C4-2B (cell line): ENCODE results near the gene METRN.
A peak's percentile ranks its signal among the peaks of the same experiment; 100 is the strongest.

Experiments
- H3K27ac ChIP-seq: fragments of 450-650 bp; 2 replicates; pipeline ENCODE4 v1.5.1; 2017
- CTCF ChIP-seq: fragments of 450-650 bp; conservative IDR thresholded peaks from 2 replicates; pipeline ENCODE4 v1.5.1; 2017; ENCODE audit warnings: mild to moderate bottlenecking
- ZFX ChIP-seq: fragments of 450-650 bp; IDR thresholded peaks from 2 replicates; pipeline ENCODE4 v1.6.1; 2017

METRN gene

DNA sequence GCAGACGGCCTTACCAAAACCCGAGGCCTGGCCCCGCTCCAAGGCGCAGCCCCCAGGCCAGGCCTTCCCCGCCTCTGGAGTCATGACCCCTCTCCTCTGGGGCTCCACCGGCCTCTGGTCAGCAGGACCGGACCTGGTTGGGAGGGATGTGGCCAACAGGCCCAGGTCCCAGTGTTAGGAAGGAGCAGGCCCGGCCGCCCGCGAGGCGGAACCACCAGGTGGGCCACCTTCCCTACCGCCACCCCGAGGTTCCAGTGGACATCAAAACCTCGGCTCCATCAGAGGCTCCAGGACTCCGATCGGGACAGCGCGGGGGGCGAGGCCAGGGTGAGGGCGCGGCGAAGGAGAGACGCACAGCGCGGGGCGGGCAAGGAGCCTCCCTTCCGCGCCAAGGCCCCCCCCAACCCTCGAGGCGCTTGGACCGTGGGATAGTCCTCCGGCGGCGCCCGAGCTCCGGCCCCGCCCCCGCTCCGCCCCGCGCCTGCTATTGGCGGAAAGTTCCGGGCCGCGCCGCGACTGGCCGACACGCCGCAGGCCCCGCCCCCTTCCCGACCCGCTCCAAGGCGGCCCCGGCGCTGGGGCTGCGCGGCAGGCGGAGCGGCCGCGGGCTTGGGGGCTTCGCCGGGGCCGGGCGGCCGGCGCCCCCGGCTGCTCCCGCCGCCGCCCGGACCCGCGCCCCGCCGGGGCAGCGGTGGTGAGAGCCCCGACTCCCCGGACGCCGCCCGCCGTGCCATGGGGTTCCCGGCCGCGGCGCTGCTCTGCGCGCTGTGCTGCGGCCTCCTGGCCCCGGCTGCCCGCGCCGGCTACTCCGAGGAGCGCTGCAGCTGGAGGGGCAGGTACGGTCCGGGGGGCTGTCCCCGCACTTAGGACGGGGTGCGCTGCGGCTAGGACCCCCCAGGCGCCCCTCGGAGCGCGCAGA is at the start of gene METRN:
TSS of gene METRN (plus strand) at position 561 of the 919 bp plus-strand sequence. CDS start at position 733, 172 bp downstream.
- peak within 1 kb of the TSS; percentile 82 for H3K27ac ChIP-seq
- no peak for TF ChIP-seq CTCF
- no peak for TF ChIP-seq ZFX

DNA sequence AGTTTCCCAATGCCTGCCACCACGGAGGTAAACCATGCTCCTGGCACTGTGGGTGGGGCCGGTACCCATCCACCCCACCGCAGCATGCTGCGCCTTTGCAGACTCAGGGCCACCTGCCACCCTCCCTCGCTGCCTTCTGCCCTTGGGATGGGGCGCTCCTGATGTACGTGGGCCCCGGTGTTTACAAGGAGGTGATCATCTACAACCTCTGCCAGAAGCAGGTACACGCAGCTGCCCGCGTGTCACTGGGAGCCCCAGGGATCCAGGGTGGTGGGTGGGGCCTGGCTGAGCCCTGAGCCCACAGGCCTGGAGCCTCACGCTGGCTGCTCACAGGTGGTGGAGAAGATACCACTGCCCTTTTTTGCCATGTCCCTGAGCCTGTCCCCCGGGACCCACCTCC is 48.3 kb upstream of the METRN start:
- TF ChIP-seq CTCF (no peak), ZFX (no peak)
- no peak overlapping the region; the same call in 1 of the 2 replicates for H3K27ac ChIP-seq

DNA sequence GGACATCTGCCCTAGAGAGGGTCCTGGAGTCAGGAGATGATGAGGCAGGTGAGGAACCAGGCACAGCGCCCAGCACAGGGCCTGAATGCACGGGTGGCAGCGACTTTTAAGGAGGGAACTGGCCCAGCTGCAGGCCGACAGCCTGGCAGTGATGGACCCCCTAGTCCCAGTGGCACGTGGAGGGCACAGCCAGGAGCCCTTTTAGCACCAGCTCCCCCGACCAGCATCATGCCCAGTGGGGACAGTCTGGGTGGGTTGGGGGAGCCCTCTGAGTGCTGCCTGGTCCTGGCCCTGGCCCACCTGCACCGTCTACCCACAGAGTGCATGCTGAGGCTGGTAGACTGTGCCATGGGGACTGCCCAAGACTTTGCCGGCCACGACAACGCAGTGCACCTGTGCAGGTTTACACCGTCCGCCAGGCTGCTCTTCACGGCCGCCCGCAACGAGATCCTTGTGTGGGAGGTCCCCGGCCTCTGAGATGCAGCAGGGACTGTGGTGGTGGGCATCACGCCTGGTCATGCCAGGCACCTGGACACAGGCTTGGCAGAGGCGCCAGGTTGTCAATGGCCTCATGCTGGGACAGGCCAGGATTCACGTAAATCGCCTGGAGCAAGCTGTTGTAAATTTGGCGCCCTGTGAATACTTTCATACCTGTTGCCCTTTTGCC is 47.7 kb upstream of the METRN start:
- H3K27ac ChIP-seq = peak overlapping the region; percentile 100
- TF ChIP-seq CTCF = 0 out of 2 replicates have a peak, but pooled peaks have one; percentile 64
- no peak for TF ChIP-seq ZFX

DNA sequence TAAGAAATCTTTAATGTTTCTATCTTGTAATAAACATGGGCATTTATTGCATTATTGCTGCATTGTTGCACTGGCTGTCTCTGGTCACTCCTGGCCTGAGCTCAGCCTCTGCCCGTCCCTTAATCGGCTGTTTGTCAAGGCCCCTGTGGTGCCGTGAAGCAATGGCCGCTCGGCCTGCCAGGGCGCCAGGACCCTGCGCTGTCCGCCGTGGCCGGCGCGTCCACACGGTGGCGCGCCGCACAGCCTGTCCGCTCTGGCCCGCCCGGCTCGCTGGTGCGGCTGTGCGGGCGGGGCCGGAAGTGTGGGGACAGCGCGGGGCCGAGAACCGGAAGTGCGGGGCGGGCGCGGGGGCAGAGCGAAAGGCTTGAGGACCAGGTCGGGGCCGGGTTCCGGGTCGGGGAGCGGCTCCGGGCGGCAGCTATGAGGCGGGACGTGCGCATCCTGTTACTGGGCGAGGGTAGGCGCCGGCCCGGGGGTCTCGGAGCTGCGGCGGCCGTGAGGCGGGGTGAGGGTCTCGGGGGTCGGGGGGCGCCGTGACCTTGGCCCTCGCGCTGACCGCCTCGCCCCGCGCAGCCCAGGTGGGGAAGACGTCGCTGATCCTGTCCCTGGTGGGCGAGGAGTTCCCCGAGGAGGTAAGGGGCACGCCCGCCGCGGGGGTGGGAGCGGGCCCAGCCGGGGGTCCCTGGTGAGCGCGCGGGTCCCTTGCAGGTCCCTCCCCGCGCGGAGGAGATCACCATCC is 47.0 kb upstream of the METRN start, which contains the start of gene RHOT2:
TSS of gene RHOT2 (plus strand) at position 353 of the 739 bp plus-strand sequence. CDS start at position 421, 68 bp downstream.
- no peak for TF ChIP-seq ZFX
- peak; percentile 99 for TF ChIP-seq CTCF
- peak within 1 kb of the TSS; percentile 100 for H3K27ac ChIP-seq

- no peak for TF ChIP-seq ZFX
- TF ChIP-seq CTCF = no peak
- H3K27ac ChIP-seq = peak overlapping the region; percentile 100
Observed at GRCh38 chr16:668519-669171, 46.3 kb upstream of the METRN start.

- TF ChIP-seq ZFX (no peak), CTCF (no peak)
- no peak overlapping the region; the same call in 1 of the 2 replicates for H3K27ac ChIP-seq
Observed at GRCh38 chr16:669666-670065, 45.3 kb upstream of the METRN start.
